ENCODE data around the gene CDH16. TPM values are rescaled to one million over a fixed set of nuclear protein-coding genes. Genes with fewer than 3 reads are reported as not detected.
"Not testable (repeated sequence)": the region's sequence is repeated elsewhere in the genome, so short reads cannot be mapped to it uniquely, and the experiment has no call there.

Gene CDH16
- total RNA-seq, 1 donor from 2014 or later: 0.25 TPM

GRCh38 chr16:66871840-66872239 is 46.8 kb downstream of the CDH16 start:
- intact Hi-C loops (cut with DNase I): loop anchor here (10.0 kb wide), 1 partner anchor 467 kb away; no protein-coding TSS in a partner anchor
- H3K36me3 ChIP-seq: no peaks in the 10 kb centered on the region
- no peak for DNase-seq (ENCODE audit: extremely low spot score in 2 of 2)
- H3K27me3 ChIP-seq: no peaks in the 10 kb centered on the region
- TF ChIP-seq CTCF (IDR thresholded peaks at IDR 0.05): no peak
- no peak for TF ChIP-seq POLR2A (IDR thresholded peaks at IDR 0.05)
- no peak for TF ChIP-seq POLR2AphosphoS5 (IDR thresholded peaks at IDR 0.05; ENCODE audit: insufficient read depth in 1 of 2, low read depth in 1 of 2)
- no peaks in the 10 kb centered on the region for H3K9me3 ChIP-seq
- no peak overlapping the region for H3K27ac ChIP-seq
- no peak overlapping the region for H3K4me3 ChIP-seq
- peaks cover 8% of the 10 kb centered on the region for H3K4me1 ChIP-seq

DNA sequence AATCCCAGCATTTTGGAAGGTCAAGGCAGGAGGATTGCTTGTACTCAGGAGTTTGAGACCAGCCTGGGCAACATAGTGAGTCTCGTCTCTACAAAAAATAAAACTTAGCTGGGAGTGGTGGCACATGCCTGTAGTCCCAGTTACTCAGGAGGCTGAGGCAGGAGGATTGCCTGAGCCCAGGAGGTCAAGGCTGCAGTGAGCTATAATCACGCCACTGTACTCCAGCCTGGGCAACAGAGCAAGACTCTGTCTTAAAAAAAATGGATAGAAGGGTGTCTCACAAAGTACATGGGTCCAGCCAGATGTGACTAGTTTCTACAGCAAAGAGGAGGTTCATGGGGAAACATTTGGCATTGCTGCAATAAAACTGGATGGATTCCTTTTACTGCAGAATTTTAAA is 47.3 kb downstream of the CDH16 start:
- not testable (repeated sequence) for H3K9me3 ChIP-seq
- intact Hi-C loops (cut with DNase I): loop anchor here (10.0 kb wide), 1 partner anchor 467 kb away; no protein-coding TSS in a partner anchor

GRCh38 chr16:66869424-66869823 is 49.3 kb downstream of the CDH16 start:
- Histone ChIP-seq H3K4me1 (peaks cover 8% of the 10 kb centered on the region), H3K9me3 (no peaks in the 10 kb centered on the region), H3K4me3 (no peak overlapping the region), H3K27ac (no peak overlapping the region), H3K27me3 (no peaks in the 10 kb centered on the region), H3K36me3 (no peaks in the 10 kb centered on the region)
- no peak for DNase-seq (ENCODE audit: extremely low spot score in 2 of 2)
- TF ChIP-seq POLR2A (IDR thresholded peaks at IDR 0.05) (no peak), POLR2AphosphoS5 (IDR thresholded peaks at IDR 0.05; ENCODE audit: insufficient read depth in 1 of 2, low read depth in 1 of 2) (no peak), CTCF (IDR thresholded peaks at IDR 0.05) (no peak)
- intact Hi-C loops (cut with DNase I): loop anchor here (10.0 kb wide), 2 partner anchors 145 to 255 kb away; no protein-coding TSS in a partner anchor

More for the DNA sequence above, 47.3 kb downstream of the CDH16 start:
- not testable (repeated sequence) for H3K4me1 ChIP-seq; DNase-seq (ENCODE audit: extremely low spot score in 2 of 2); H3K27ac ChIP-seq; H3K27me3 ChIP-seq; H3K36me3 ChIP-seq; H3K4me3 ChIP-seq

- no peaks in the 10 kb centered on the region for H3K4me1 ChIP-seq
- H3K27ac ChIP-seq: no peak overlapping the region
- no peaks in the 10 kb centered on the region for H3K9me3 ChIP-seq
- H3K27me3 ChIP-seq: no peaks in the 10 kb centered on the region
- intact Hi-C loops (cut with DNase I): loop anchor here (10.0 kb wide), 2 partner anchors 139 to 249 kb away; no protein-coding TSS in a partner anchor
- H3K4me3 ChIP-seq: no peak overlapping the region
- no peak for DNase-seq (ENCODE audit: extremely low spot score in 2 of 2)
- TF ChIP-seq CTCF (IDR thresholded peaks at IDR 0.05): no peak
- H3K36me3 ChIP-seq: no peaks in the 10 kb centered on the region
Measured at GRCh38 chr16:66863707-66864106, 55.0 kb downstream of the CDH16 start.

DNA sequence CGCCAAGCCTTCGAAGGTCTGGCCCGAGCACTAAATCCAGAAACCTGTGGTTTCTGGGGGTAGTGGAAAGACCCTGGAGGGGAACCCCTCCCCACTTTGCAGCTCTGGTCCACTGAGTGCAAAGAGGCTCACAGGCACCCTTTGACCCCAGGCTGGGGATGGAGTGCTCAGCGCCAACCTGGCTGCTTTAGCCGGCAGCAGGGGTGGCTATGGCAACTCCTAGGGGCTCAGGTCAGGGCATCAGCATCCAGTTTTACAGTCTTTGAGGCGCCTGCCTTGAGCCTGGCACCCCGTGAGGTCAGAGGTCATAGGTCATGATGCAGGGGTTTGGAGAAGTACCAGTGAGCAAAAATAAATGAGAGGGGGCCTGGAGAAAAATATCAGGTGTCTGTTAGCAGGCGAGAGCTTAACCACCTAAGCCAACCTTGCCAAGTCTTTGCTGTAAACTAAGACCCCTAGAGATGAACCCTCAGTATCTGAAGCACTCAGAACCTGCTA is 56.6 kb downstream of the CDH16 start:
- intact Hi-C loops (cut with DNase I): loop anchor here (10.0 kb wide), 2 partner anchors 137 to 247 kb away; no protein-coding TSS in a partner anchor

More for the DNA sequence above, 56.6 kb downstream of the CDH16 start:
- H3K27me3 ChIP-seq: no peaks in the 10 kb centered on the region
- H3K27ac ChIP-seq: no peak overlapping the region
- no peaks in the 10 kb centered on the region for H3K4me1 ChIP-seq
- H3K9me3 ChIP-seq: no peaks in the 10 kb centered on the region
- no peaks in the 10 kb centered on the region for H3K36me3 ChIP-seq
- no peak overlapping the region for H3K4me3 ChIP-seq
- DNase-seq (ENCODE audit: extremely low spot score in 2 of 2): no peak
- TF ChIP-seq CTCF (IDR thresholded peaks at IDR 0.05): no peak
- no peak for TF ChIP-seq POLR2AphosphoS5 (IDR thresholded peaks at IDR 0.05; ENCODE audit: insufficient read depth in 1 of 2, low read depth in 1 of 2)
- no peak for TF ChIP-seq POLR2A (IDR thresholded peaks at IDR 0.05)

Data from vagina (tissue), 2 donors.